IPS DF 6.9 (cell line): ENCODE measurements around the gene BRINP1.

Experiments
- DNase-seq: peaks from one replicate; pipeline ENCODE4 v3.0.0-alpha.2; 2013; ENCODE audit warnings: low read depth, low spot score
- H3K27ac ChIP-seq: one replicate; pipeline ENCODE4 v1.5.1; 2013; ENCODE audit warnings: low read length, control low read depth
- H3K27me3 ChIP-seq: 2 replicates; pipeline ENCODE4 v1.6.1; 2013; ENCODE audit warnings: mild to moderate bottlenecking, low read length; ENCODE audit not compliant: control insufficient read depth, insufficient read depth
- H3K36me3 ChIP-seq: 2 replicates; pipeline ENCODE4 v1.6.1; 2013; ENCODE audit warnings: low read length; ENCODE audit not compliant: control insufficient read depth, insufficient read depth
- H3K4me1 ChIP-seq: 2 replicates; pipeline ENCODE4 v1.6.1; 2013; ENCODE audit warnings: low read length; ENCODE audit not compliant: control insufficient read depth, insufficient read depth
- H3K4me3 ChIP-seq: 2 replicates; pipeline ENCODE4 v1.5.1; 2013; ENCODE audit warnings: mild to moderate bottlenecking, low read length
- H3K9me3 ChIP-seq: 2 replicates; pipeline ENCODE4 v1.6.1; 2013; ENCODE audit warnings: low read length, inconsistent platforms; ENCODE audit not compliant: control insufficient read depth, insufficient read depth
- WGBS: extraction: QIAGEN DNeasy Blood & Tissue Kit; methylation state at CpG from one replicate; pipeline ENCODE4 v1.1.7; 2013; ENCODE audit warnings: mixed read lengths, missing lambda C conversion rate; ENCODE audit not compliant: insufficient read length, insufficient coverage; 5-methylcytosine and 5-hydroxymethylcytosine counted together

BRINP1 gene

DNA sequence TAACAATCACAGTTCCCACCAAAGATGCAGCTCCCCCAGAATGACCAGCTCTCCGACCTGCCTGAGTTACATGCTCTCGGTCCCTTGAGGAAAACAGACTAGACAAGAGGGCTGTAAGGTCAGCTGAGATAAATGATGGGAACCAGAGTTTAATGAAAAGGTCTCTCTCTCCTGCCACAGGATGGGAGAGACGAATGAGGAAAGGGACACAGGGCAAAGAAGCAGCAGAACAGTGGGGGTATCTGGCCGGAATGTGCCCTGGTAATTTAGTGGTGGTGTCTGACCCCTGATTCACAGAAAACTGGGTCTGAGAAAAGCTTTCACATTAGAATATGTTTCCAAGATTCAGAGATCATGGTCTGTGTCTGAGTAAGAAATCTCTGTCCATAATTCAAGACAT, 118.5 kb downstream of the BRINP1 start:
- Histone ChIP-seq H3K9me3 (no peaks in the 10 kb centered on the region), H3K27me3 (no peaks in the 10 kb centered on the region; the same call in 1 of the 2 replicates), H3K4me3 (no peak overlapping the region), H3K36me3 (no peaks in the 10 kb centered on the region), H3K27ac (no peak overlapping the region), H3K4me1 (no peaks in the 10 kb centered on the region)
- DNase-seq = no peak
- WGBS = no CpG with 5 or more reads among the region's 4 CpGs

DNA sequence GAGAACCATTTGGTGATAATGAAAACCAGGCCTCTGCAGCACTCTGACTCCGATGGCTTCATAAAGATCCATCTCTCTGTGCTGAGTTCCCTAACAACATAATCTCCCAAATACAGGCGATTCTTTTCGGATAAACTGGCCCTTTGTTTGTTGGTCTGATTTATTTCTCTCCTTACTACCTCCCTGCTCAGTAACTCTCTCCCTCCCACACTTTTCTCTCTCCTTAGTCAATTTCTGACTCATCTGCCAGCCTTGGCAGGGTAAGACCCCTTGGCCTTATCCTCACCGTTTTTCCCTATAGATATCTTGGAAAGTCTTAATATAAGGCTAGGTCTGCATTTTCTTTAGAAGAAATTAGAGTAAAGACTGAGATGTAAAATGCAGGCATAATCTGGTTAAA, 128.7 kb downstream of the BRINP1 start:
- DNase-seq = no peak
- no peaks in the 10 kb centered on the region for H3K9me3 ChIP-seq
- H3K4me1 ChIP-seq = no peaks in the 10 kb centered on the region
- WGBS = no CpG with 5 or more reads among the region's 4 CpGs
- no peak overlapping the region for H3K27ac ChIP-seq
- H3K27me3 ChIP-seq = no peaks in the 10 kb centered on the region
- H3K36me3 ChIP-seq = no peaks in the 10 kb centered on the region
- H3K4me3 ChIP-seq = no peak overlapping the region

DNA sequence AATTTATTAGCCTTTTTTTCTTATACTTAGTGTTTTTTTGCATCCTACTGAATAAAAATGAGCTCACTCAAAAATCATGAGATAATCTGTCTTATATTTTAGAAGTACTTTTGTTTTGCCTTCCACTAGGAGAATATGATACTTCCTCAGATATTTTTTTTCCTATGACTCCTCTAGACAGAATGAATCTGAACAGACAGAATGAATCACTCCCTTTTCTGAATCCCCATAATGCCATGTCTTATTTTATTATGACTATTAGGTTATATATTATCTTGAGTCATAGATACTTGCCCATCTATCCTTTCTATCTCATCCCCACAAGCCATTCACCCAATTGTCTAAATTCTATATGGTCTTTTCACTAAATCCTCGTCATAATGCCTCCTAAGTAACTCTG, 134.6 kb downstream of the BRINP1 start:
- no peak overlapping the region for H3K4me3 ChIP-seq
- H3K9me3 ChIP-seq = no peaks in the 10 kb centered on the region
- no peaks in the 10 kb centered on the region for H3K36me3 ChIP-seq
- WGBS = no CpG with 5 or more reads among the region's 1 CpG
- no peaks in the 10 kb centered on the region for H3K4me1 ChIP-seq
- no peak overlapping the region for H3K27ac ChIP-seq
- H3K27me3 ChIP-seq = no peaks in the 10 kb centered on the region
- no peak for DNase-seq

DNA sequence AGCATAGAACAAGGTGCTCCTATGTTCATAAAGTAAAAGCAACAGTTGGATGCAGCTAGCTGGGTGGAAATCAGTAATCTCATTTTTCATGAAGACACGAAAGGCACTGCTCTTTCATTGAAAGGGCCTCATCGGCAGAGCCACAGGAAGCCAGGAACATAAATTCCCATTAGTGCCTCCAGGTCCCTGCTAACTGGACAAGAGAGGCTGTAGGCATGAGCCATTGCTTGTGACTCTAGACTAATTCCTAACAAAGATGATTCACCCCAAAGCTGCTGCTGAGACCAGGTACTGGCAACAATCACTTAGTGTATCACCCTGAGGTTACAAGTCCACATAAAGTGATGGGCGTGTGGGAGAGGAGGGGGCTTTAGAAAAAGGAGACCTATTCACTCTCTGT, 141.8 kb downstream of the BRINP1 start:
- no peaks in the 10 kb centered on the region for H3K36me3 ChIP-seq
- no peak for DNase-seq
- H3K4me1 ChIP-seq = no peaks in the 10 kb centered on the region
- H3K9me3 ChIP-seq = no peaks in the 10 kb centered on the region
- H3K27ac ChIP-seq = no peak overlapping the region
- no CpG with 5 or more reads among the region's 3 CpGs for WGBS
- no peaks in the 10 kb centered on the region for H3K27me3 ChIP-seq
- H3K4me3 ChIP-seq = no peak overlapping the region

DNA sequence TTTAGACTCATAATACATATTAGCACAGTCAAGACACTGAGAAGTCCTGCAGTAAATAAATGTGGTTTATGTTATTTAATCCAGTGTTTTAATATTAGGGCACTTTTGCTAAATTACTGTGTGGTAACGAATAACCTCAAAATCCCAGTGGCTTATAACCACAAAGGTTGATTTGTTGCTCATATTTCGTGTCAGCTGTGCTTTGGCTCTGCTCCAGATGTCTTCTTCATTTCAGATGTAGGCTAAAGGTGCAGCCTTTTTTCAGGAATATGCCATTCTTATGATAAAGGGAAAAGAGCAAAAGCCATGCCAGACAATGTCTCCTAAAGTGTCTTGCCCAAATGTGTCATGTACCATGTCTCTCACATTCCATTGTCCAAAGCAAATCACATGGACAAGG, 144.8 kb downstream of the BRINP1 start:
- Histone ChIP-seq H3K36me3 (no peaks in the 10 kb centered on the region), H3K4me3 (no peak overlapping the region), H3K27me3 (no peaks in the 10 kb centered on the region), H3K4me1 (no peaks in the 10 kb centered on the region), H3K9me3 (no peaks in the 10 kb centered on the region), H3K27ac (no peak overlapping the region)
- WGBS = no CpG with 5 or more reads among the region's 2 CpGs
- DNase-seq = no peak

DNA sequence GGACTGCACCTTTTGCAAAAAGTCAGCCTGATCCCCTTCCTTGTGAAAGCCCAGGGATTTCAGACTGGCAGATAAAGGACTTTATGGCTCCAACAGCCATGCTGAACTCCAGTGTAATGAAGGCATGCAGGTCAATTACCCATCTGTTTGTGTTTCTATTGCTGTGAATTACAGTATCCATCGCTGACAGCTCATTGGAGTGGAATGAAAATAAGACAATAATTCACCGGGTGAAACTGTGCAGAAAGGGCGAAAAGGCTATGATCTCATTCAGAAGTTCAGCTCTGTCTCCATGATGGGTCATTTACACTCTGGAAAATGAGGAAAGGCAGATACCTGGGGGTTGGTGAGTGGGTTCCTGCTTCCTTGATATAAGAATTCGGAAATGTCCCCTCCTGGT, 148.0 kb downstream of the BRINP1 start:
- H3K4me1 ChIP-seq = no peaks in the 10 kb centered on the region
- no peak overlapping the region for H3K4me3 ChIP-seq
- H3K9me3 ChIP-seq = no peaks in the 10 kb centered on the region
- no peak overlapping the region for H3K27ac ChIP-seq
- no CpG with 5 or more reads among the region's 4 CpGs for WGBS
- no peaks in the 10 kb centered on the region for H3K27me3 ChIP-seq
- H3K36me3 ChIP-seq = no peaks in the 10 kb centered on the region
- DNase-seq = no peak

DNA sequence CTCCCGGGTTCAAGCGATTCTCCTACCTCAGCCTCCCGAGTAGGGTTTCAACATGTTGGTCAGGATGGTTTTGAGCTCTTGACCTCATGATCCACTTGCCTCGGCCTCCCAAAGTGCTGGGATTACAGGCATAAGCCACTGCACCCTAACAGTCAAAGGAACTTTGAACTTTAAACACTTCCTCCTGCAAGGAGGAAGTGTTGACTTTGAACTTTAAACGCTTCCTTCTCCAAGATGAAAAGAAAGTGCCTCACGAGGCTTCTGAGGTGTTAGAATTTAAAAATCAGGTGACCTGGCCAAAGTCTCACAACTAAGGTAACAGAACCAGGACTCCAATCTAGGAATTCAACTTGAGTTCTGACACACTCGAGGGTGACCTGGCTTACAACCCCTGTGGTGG, 150.9 kb downstream of the BRINP1 start:
- Histone ChIP-seq H3K9me3 (no peaks in the 10 kb centered on the region), H3K36me3 (no peaks in the 10 kb centered on the region), H3K27ac (no peak overlapping the region), H3K27me3 (no peaks in the 10 kb centered on the region), H3K4me3 (no peak overlapping the region), H3K4me1 (no peaks in the 10 kb centered on the region)
- no peak for DNase-seq
- no CpG with 5 or more reads among the region's 7 CpGs for WGBS

DNA sequence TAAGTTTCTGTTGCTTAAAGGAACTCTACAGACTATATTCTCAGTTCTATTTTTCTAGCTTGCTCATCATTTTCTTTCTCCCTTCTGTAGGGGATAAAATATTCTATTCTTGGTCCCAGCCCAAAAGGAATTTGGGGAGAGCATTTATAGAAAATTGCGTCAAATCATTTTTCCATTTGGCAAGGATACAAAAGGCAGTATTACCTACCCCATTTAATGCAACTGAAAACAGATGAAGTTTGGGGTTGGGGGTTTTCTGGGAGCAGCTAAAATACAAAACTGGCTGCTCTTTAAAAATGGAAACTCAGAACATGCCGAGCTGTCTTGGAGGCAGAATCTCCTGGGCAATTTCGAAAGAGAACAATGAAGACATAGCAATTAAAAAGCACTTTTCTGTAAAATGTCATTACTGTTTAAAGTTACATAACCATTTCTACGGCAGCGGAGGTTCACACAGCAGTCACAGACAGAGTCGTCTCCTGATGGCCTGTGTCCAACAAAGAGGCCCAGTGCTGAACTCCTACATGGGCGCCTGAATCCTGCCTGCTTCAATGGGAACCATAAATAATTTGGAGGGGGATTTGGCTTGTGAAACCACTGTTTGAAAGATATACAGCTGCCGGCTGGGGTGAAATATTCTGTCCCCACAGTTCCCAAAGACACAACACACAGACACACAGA, 152.4 kb downstream of the BRINP1 start:
- Histone ChIP-seq H3K4me3 (no peak overlapping the region), H3K27me3 (no peaks in the 10 kb centered on the region), H3K4me1 (no peaks in the 10 kb centered on the region), H3K9me3 (no peaks in the 10 kb centered on the region), H3K36me3 (no peaks in the 10 kb centered on the region), H3K27ac (no peak overlapping the region)
- no CpG with 5 or more reads among the region's 8 CpGs for WGBS
- DNase-seq = no peak

GRCh38 chr9:119215651-119216050, 153.6 kb downstream of the BRINP1 start:
- Histone ChIP-seq H3K9me3 (no peaks in the 10 kb centered on the region), H3K27ac (no peak overlapping the region), H3K27me3 (no peaks in the 10 kb centered on the region), H3K4me1 (no peaks in the 10 kb centered on the region), H3K4me3 (no peak overlapping the region), H3K36me3 (no peaks in the 10 kb centered on the region)
- DNase-seq = no peak
- WGBS = no CpG with 5 or more reads among the region's 2 CpGs

DNA sequence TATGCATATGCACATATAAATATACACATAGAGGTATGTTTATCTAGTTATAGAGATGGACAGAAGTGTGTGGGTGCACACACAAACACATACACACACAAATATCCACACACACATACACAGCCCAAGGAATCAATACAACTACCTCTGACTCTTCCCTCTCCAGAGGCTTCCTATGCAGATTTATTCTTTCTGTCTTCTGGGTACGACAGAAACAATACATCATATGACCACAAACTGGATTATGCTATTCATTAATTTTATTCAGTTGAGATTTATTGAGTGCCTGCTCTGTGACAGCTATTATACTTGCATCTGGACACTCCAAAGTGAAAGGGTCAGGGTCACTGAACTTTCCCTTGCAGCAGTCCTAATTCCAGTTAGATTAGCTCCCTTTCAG, 155.8 kb downstream of the BRINP1 start:
- no peaks in the 10 kb centered on the region for H3K9me3 ChIP-seq
- WGBS = no CpG with 5 or more reads among the region's 1 CpG

DNA sequence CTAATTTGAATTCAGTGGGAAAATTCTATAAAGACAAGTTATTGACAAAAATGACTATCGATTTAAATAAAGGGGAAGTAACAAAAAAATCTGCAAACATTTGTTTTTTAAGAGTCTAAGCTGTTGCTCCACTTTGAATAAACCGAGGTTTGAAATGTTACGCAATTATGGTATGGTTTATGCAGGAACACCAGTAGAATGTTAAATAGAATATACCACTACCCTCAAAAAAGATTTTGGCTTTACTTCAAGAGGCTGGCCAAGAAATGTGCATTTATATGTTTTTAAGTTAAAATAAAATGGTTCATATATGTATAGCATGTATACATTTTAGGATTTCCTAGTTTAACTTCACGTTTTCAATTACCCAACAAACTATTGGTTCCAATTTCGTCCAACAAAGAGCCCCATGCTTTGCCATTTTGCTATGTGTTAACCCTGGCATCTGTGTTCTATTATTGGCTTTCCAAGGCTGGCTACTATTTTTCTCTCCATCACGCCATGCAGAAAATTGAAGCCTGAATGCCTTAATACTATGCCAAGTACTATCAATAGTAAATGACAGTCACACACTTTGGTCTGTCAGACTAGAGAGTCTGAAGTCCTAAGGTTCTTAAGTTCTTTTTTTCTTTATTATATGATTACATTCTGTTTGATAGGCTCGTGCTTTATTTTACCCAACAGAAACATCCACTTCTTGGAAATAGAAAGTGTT, 171.2 kb downstream of the BRINP1 start:
- no CpG with 5 or more reads among the region's 7 CpGs for WGBS
- H3K36me3 ChIP-seq = no peaks in the 10 kb centered on the region
- no peaks in the 10 kb centered on the region for H3K9me3 ChIP-seq
- H3K4me3 ChIP-seq = no peak overlapping the region
- 0 out of 2 replicates have a peak, but pooled peaks cover 1% of the 10 kb centered on the region for H3K4me1 ChIP-seq
- no peaks in the 10 kb centered on the region for H3K27me3 ChIP-seq
- no peak for DNase-seq
- no peak overlapping the region for H3K27ac ChIP-seq

More for the DNA sequence above, 155.8 kb downstream of the BRINP1 start:
- Histone ChIP-seq H3K4me1 (no peaks in the 10 kb centered on the region), H3K36me3 (no peaks in the 10 kb centered on the region), H3K4me3 (no peak overlapping the region), H3K27ac (no peak overlapping the region), H3K27me3 (no peaks in the 10 kb centered on the region)
- no peak for DNase-seq
